HG02943 (cell line): ENCODE data around the gene ESRRB.

Experiments
- ATAC-seq: cut with Tn5 transposase; IDR thresholded peaks from one replicate; pipeline ENCODE4 v1.9.1; 2021; ENCODE audit warnings: mild to moderate bottlenecking, low read depth, moderate library complexity; ENCODE audit not compliant: unreplicated experiment

The ESRRB gene

DNA sequence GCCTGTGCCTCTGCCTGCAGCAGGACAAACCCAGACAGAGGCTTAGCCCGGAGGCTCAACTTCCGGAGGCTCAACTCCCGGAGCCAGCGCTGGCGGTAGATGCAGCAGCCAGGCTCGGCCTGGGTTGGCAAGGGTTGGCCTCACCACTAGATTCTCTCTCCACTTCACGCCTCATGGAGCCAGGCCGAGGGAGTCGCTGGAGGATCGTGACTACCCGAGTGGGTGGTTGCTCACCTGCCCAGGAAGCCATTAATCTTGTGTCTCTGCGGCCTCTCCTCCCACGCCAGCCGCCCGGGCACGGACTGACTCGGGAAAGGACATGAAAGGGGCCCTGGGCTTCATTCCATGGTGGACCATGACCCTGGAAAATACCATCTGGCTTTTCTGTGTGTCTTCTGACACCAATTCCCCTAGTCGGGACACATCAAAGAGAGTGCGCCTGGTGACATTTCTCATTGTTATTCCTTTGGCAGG, 20.8 kb downstream of the ESRRB start:
- no peak for ATAC-seq

DNA sequence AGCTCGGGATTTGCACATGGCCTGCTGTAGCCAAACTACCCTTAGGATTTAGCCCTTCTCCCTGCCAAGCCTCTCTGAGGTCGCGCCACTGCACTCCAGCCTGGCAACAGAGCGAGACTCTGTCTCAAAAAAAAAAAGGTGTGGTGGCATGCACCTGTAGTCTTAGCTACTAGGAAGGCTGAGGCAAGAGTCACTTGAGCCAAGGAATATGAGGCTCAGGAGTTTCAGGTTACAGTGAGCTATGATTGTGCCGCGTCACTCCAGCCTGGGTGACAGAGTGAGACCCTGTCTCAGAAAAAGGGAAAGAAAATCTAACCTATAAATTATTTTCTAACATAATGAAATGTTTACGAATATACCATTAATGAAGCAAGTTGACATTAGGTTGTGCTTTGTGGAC, 29.7 kb downstream of the ESRRB start:
- ATAC-seq: no peak

DNA sequence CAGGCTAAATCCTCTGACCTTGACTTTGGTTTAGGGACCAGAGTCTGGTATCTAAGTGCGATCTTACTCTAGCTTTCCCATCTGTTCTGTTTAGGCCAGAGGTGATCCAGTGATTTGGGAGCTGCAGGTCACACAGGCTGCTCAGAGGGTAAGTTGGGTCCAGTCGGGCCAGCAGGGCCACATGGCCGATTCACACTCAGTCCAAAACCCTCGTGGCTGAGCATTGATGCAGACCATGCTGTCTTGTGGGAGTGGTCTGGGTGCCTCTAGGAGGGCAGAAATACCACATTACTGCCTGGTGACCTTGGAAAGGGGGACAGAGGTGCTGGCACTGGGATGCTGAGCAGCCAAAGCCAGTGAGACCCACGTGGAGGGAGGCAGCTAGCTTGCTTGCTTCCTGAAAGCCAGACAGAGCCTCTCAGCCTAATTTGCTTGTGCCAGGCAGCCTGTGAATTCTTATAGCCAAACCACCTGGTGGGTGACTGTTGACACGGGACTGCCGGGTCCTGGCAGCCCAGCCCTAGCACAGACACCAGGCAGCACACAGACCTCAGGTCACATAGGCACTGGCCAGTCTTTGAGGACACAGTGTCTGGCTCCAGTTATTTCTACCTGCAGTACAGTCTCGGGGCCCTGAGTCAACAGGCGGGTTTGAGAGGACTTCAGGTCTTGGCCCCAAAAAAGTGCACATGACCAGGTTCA, 31.7 kb downstream of the ESRRB start:
- ATAC-seq: no peak

DNA sequence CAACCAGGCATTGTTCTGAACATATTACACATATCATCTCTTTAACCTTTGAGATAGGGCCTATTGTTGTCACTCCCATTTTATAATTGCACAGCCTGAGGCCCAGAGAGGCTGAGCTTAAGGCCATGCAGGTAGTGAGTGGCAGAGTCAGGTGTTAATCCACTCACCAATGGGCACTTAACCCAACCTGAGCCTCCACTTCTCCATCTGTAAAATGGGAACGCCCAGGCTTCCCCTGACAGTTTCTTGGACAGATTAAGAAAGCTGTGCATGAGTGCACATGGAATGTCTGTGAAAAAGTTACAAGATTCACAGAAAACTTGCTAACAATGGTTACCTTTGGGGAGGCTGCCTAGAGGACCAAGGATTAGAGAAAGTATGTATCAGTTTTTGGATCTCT, 32.9 kb downstream of the ESRRB start:
- no peak for ATAC-seq

DNA sequence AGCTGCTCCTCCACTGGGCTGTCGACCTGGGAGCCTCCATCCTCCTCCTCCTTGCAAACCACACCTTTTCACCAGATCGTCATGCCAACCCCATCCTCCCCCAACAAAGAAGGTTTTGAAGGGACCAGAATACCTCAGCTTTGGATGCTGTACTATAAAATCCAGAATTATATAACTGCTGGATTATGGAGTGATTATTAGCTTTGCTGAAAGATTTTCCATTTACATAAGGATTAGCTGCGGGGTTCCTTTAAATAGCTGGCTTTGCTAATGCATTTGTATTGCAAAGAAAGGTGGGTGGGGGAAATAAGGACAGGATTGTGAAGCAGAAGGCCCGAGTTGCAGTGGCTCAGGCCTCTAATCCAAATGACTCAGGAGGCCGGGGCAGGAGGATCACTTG, 36.6 kb downstream of the ESRRB start:
- no peak for ATAC-seq

DNA sequence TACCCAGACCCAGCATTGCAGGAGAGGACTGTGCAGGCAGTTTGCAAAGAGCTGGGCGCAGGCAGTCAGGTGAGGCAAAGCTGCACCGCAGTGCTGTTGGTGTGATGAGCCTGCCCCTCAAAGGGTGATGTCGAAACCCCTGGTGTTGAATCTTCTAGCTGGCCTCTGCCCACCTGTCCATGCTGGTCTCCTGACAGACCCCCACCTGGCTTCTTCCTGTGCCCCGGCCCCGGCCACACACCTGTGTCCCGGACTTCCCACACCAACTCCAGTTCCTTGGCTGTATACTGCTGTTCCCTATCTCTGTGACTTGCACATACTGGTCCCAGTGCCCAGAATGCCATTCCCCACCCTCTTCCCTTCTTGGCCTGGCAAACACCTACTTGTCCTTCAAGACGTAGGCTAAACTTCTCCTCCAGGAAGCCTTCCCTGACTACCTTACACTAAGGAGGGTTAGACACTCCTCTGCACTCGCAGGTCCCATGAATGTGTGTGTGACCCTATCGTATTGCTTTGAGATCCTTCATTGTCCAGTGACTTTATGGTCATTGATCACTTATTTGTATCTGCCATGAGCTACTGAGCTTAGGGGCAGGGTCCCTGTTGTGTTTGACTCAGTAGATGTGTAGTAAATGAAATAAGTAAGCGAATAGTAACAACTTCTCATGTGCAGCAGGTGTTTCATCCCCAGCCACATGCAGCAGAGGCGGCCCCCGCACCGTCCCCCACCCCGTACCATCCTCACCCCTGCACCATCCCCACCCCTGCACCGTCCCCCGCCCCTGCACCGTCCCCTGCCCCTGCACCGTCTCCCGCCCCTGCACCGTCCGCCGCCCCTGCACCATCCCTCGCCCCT, 37.4 kb downstream of the ESRRB start:
- no peak for ATAC-seq

DNA sequence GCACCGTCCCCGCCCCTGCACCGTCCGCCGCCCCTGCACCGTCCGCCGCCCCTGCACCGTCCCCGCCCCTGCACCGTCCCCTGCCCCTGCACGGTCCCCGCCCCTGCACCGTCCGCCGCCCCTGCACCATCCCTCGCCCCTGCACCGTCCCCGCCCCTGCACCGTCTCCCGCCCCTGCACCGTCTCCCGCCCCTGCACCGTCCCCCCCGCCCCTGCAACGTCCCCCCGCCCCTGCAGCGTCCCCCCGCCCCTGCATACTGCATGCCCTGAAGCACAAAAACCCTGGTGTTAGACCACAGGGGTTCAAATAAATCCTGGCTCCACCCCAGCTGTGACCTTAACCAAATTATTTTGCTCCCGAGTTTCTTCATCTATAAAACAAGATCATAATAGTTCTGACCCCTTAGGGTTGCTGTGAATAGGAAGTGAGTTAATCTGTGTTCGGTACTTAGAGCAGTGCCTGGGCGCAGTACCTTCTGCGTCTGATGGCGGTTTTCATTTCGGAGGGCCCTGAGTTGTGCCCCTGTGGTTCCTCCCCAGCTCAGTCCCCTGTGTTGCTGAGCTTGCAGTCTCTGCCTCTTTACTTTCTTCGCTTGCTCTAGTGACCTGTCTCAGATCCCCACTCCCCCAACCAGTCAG, 38.1 kb downstream of the ESRRB start:
- ATAC-seq: no peak

DNA sequence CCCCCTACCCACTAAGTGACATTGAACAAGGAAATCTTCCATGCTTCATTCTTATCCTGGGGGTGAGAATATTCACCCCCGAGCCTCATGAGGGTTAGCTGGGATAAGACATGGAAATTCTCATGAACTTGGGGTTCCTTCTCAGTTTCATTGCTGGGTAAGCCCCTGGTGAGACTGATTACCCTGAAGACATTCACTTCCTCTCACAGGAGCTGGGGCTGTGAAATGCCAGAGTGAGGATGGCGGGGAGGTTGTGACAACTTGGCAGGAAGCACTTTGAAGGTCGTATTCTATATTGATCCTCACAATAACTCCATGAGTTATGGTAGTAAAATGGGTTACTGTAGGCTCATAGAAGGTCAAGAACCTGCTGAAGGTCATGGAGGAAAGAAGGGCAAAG, 43.5 kb downstream of the ESRRB start:
- no peak for ATAC-seq

DNA sequence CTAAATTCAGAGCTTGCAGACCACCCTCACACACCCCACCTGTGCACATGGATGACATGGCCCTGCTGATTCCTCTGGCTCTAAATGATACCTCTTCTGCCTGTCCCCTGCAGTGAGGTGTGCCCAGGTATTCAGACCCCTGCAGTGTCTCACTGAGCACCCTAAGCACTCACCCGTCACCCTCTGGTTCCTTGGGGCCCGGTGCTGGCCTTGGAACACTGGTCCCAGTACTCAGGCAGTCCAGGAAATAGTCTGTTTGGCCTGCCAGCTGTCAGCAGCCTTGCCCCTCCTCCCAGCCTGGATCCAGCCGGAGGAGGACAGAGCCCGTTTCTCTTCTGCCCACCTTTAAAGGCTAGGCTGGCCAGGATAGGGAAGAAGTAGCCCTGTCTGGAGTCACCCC, 44.9 kb downstream of the ESRRB start:
- no peak for ATAC-seq

DNA sequence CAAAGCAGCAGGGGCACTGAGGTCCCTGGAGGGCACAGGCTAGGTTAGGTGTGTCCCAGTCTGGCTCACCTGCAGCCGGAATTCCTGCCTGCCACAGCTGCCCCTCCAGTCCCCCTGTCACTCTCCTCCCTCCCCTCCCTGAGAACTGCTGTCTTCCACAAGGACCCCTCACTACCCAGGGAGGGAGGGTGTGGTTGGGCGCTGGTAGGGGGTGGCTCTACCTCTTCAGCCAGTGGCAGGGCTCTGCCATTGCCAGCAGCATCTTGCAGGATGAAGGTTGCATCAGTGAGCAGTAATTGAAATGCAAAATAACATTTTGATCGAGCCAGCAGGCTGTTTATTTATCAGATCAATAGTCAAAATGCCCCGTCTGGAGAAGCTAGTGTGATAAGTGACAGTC, 45.7 kb downstream of the ESRRB start:
- ATAC-seq: no peak

DNA sequence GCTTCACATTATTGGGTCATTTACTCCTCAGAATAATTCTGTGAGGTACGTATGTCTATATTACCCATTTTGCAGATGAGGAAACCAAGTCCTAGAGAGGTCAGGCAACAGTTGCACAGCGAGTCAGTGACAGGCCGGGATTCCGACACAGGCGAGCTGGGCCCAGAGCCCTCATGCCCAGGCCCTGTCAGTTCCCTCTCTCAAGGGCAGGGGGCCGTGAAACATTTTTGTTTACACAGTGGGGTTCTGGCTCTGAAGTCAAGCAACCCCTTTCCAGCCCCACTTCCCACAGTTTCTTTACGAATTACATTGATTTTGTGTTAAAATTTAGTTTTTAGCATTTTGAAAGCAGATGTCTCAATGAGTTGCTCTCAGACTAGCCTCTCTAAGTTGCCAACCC, 46.7 kb downstream of the ESRRB start:
- no peak for ATAC-seq

DNA sequence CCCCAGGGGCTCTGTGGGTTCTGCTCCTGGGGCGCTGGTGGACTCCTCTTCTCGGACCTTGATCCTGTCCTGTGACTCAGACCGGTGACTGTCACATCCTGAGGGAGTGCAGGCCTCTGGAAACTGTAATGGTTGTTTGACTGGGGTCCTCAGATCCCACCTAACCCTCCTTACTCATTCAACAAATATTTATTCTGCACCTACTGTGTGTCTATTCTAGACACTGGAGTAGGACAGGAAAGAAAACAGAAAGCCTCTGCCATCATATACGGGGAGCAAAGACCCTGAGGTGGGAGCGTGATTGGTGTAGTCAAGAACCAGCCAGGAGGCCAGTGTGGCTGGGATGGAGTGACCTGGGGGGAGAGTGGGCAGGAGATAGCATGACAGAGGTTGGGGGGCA, 47.6 kb downstream of the ESRRB start:
- no peak for ATAC-seq

DNA sequence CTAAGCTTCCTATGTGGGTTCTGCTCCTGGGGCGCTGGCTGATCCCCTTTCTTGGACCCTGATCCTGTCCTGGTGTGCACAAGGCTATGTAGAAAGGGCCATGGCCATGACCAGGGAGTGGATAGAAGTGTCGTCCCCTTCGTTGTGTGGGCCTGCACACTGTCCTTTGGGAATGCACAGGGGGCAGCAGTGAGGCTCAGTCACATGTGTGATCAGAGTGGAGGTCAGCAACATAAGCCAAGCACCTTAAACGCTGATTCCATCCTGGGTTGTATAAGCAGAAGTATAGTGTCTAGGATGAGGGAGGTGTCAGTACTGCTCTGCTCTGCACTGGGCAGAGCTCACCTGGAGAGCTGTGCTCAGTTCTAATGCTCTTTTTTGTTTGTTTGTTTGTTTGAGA, 48.4 kb downstream of the ESRRB start:
- no peak for ATAC-seq

DNA sequence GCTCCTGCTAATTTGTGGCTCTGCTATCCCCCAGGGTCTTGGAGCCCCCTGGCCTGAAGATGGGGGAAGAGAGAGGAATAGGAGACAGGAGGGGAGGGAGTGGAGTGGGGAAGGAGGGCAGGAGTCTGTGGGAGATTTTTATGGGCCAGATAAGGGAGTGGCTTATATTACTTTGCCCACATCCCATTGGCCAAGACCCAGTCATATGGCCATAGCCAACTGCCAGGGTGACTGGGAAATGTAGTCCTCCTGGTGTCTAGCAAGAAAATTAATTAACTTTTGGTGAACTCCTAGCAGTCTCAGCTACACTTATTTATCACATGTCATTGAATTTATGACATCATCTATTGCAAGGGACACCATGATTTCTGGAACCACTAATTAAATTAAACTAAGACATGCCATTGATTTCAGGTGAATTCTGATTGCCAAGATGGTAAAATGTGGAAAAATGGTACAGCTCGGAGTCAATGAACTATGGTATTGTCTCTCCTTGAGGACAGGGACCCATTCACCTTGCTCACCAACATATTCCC, 50.3 kb downstream of the ESRRB start:
- no peak for ATAC-seq

DNA sequence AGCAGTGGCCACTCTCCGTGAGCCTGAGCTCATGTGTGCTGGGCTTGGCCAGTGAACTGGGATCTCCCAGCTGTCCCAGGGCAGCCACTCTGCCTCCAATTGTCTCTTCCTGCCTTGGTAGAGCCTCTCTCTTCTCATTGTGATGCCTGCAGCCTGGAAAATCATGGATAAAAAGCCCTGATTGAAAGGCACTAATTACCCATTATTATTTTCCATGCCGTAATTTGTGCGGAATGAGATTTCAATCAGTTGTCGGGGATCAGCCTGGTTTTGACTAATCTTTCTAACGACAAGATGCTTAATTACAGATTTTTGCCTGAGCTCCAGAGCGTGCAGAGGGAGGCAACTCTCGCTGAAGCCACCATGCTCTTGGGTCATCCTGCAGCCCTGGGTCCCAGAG, 52.7 kb downstream of the ESRRB start:
- no peak for ATAC-seq

DNA sequence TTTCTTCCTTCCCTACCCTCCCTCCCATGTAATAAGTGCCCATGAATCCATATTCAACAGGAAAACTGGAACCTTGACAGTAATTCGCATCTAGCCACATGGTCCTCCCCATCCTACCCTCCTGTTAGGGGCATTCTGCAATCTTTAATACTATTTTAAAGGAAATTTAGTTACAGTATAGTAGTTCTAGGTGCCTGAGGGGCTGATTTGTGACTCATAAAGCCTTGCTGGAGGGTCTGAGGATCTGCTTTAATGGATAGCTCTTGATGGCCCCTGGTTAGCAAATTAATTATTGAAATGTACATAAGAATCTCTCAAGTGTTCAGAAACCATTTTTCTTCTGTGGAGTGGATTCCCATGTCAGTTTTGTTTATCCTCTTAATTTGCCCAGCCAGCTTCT, 54.1 kb downstream of the ESRRB start:
- ATAC-seq: no peak

DNA sequence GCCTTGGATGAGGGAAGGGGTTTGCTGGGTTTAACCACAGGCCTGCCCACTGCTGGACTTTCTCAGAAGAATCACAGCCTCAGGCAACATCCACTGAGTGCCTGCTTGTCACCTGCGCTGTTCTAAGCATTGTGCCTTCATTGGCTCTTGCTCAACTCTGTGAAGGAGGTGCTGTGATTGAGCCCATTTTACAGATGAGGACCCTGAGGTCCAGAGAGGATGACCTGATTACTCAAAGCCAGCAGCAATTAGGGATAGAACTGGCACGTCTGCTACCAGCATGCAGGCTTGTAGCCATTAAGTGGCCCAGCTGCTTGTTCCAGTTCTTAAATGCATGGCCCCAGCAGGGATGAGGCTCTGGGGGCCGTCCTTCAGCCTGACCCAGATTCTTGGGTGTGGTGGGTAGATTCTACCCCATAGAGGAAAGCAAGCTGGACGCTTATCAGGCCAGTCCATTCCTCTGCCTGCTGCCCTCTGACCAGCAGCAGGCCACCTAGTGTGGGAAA, 54.6 kb downstream of the ESRRB start:
- ATAC-seq: no peak

DNA sequence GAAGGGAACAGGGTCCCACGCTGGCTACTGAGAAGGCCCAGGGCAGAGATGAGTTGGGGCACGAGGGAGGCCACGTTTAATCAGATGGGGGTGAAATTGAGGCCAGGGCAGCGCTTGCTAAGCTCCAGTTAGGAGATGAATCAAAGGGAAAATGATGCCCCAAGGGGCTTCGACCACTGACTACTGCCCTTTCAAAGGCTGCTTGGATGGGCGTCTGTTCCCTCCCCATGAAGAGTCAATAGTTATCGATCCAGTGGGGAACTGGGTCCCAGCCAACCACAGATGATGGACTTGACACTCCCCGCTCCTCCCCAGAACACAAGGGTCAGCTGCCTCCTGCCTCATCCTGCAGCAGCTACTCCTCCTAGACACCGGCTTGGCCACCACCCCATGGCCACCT, 55.6 kb downstream of the ESRRB start:
- ATAC-seq: no peak

DNA sequence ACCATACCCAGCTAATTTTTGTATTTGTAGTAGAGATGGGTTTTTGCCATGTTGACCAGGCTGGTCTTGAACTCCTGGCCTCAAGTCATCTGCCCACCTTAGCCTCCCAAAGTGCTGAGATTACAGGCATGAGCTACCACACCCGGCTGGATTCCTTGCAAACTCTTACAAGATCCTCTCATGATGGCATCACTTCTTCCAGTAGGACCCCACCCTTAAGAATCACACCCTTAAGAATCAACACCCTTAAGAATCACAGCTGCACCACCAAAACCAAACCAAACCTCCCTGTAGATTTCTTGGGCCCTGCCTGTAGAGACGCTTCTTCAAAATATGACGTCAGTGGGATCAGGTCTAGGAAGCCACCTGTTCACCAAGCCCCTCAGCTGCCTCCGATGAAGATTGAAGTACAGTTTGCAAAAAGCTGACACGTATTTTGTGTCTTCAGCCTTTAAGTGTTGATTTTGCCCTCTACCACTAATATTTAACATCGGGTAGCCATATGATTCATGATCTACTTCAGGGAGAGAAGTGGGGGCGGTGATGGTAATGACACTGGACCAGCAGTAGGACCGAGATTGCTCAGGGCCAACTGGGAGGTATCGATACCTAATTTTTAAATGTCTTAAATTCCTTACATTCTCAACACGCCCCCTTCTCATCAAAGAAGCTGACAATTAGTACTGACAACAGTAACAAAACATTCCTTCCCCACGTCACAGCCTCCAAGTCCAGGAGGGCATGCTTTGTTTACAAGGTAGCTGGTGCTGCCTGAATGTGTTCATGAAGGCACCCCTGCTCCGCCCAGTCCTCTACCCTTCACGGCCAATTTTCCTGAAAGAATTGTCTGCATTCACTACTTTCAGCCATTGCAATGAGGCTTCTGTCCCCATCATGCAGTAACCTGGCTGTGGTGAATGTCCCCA, 57.2 kb downstream of the ESRRB start:
- ATAC-seq: no peak

DNA sequence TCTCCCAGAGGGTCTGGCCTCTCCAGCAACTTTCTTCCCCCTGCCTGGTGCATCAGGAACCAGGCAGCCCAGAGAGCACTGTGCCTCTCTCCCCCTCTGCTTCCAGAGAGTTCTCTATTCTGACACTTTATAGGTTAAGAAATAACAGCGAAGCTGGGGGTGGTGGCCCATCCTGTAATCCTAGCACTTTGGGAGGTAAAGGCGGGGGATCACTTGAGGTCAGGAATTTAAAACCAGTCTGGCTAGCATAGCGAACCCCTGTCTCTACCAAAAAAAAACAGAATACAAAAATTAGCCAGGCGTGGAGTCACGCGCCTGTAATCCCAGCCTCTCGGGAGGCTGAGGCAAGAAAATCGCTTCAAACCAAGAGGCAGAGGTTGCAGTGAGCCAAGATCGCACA, 58.3 kb downstream of the ESRRB start:
- ATAC-seq: no peak
